22Rv1 (cell line): ENCODE results near the gene TMEM94.

ENCODE experiments used
- CTCF ChIP-seq: fragments of 450-650 bp; IDR thresholded peaks from 2 replicates; pipeline ENCODE4 v1.5.1; 2017; ENCODE audit warnings: mild to moderate bottlenecking
- ZFX ChIP-seq: fragments of 450-650 bp; IDR thresholded peaks from 2 replicates; pipeline ENCODE4 v1.6.1; 2017; ENCODE audit warnings: antibody characterized with exemption, borderline replicate concordance

- TF ChIP-seq CTCF (no peak), ZFX (no peak)
Observed at GRCh38 chr17:75493476-75494129, 37.2 kb downstream of the TMEM94 start.
